H9 (cell line): ENCODE results near the gene POLN. TPM values are rescaled to one million over a fixed set of nuclear protein-coding genes. Genes with fewer than 3 reads are reported as not detected.
A peak's percentile ranks its signal among the peaks of the same experiment; 100 is the strongest.

Experiments
- DNase-seq: peaks from one replicate; pipeline ENCODE4 v3.0.0-alpha.2; 2017
- H2AFZ ChIP-seq: one replicate; pipeline ENCODE4 v1.6.1; 2013; ENCODE audit warnings: mild to moderate bottlenecking, low read length, control low read depth, moderate library complexity
- H2AK5ac ChIP-seq: 2 replicates; pipeline ENCODE4 v1.6.1; 2013; ENCODE audit warnings: low read length, control low read depth, mixed read lengths; ENCODE audit not compliant: insufficient read length
- H2BK120ac ChIP-seq: one replicate; pipeline ENCODE4 v1.6.1; 2013; ENCODE audit warnings: low read depth, mild to moderate bottlenecking, low read length, control low read depth, inconsistent platforms; ENCODE audit not compliant: poor library complexity, severe bottlenecking
- H2BK12ac ChIP-seq: 2 replicates; pipeline ENCODE4 v1.6.1; 2013; ENCODE audit warnings: low read length, control low read depth, mixed read lengths, low read depth; ENCODE audit not compliant: insufficient read length
- H2BK15ac ChIP-seq: 2 replicates; pipeline ENCODE4 v1.6.1; 2013; ENCODE audit warnings: low read depth, low read length, control low read depth
- H2BK20ac ChIP-seq: one replicate; pipeline ENCODE4 v1.6.1; 2013; ENCODE audit warnings: low read depth, mild to moderate bottlenecking, low read length, control low read depth, inconsistent platforms; ENCODE audit not compliant: poor library complexity, severe bottlenecking
- H2BK5ac ChIP-seq: 2 replicates; pipeline ENCODE4 v1.6.1; 2013; ENCODE audit warnings: low read length, control low read depth, mixed read lengths; ENCODE audit not compliant: insufficient read length
- H3K14ac ChIP-seq: 2 replicates; pipeline ENCODE4 v1.6.1; 2013; ENCODE audit warnings: low read length, control low read depth; ENCODE audit not compliant: insufficient read depth
- H3K18ac ChIP-seq: 2 replicates; pipeline ENCODE4 v1.6.1; 2013; ENCODE audit warnings: low read depth, mild to moderate bottlenecking, mixed read lengths, low read length, control low read depth; ENCODE audit not compliant: insufficient read length
- H3K23ac ChIP-seq: 2 replicates; pipeline ENCODE4 v1.6.1; 2013; ENCODE audit warnings: low read length, control low read depth, mixed read lengths, low read depth; ENCODE audit not compliant: insufficient read length
- H3K23me2 ChIP-seq: 2 replicates; pipeline ENCODE4 v1.6.1; 2013; ENCODE audit warnings: low read depth, mild to moderate bottlenecking, mixed read lengths, low read length, control low read depth; ENCODE audit not compliant: insufficient read length, poor library complexity, severe bottlenecking
- H3K27ac ChIP-seq: 2 replicates; pipeline ENCODE4 v1.5.1; 2013; ENCODE audit warnings: low read length, control low read depth, mixed read lengths, low read depth; ENCODE audit not compliant: insufficient read length
- H3K27me3 ChIP-seq: 2 replicates; pipeline ENCODE4 v1.6.1; 2013; ENCODE audit warnings: low read length, control low read depth, inconsistent platforms; ENCODE audit not compliant: insufficient read depth
- H3K4ac ChIP-seq: 2 replicates; pipeline ENCODE4 v1.6.1; 2013; ENCODE audit warnings: low read depth, mild to moderate bottlenecking, control low read depth, inconsistent platforms, low read length, moderate library complexity
- H3K4me1 ChIP-seq: 2 replicates; pipeline ENCODE4 v1.6.1; 2013; ENCODE audit warnings: low read length, control low read depth, inconsistent platforms; ENCODE audit not compliant: insufficient read depth
- H3K4me2 ChIP-seq: 2 replicates; pipeline ENCODE4 v1.6.1; 2013; ENCODE audit warnings: low read length, control low read depth, mixed read lengths; ENCODE audit not compliant: insufficient read length, insufficient read depth
- H3K56ac ChIP-seq: 2 replicates; pipeline ENCODE4 v1.6.1; 2013; ENCODE audit warnings: low read depth, mild to moderate bottlenecking, mixed read lengths, low read length, control low read depth; ENCODE audit not compliant: insufficient read length
- H3K79me1 ChIP-seq: 2 replicates; pipeline ENCODE4 v1.6.1; 2013; ENCODE audit warnings: low read depth, mild to moderate bottlenecking, moderate library complexity, low read length, control low read depth, inconsistent platforms; ENCODE audit not compliant: insufficient read depth, poor library complexity, severe bottlenecking
- H3K79me2 ChIP-seq: 2 replicates; pipeline ENCODE4 v1.6.1; 2013; ENCODE audit warnings: low read length, control low read depth, inconsistent platforms; ENCODE audit not compliant: insufficient read depth
- H3K9ac ChIP-seq: 2 replicates; pipeline ENCODE4 v1.6.1; 2013; ENCODE audit warnings: low read length, control low read depth, mixed read lengths; ENCODE audit not compliant: insufficient read length; ENCODE audit errors: extremely low read depth
- H3K9me3 ChIP-seq: one replicate; pipeline ENCODE4 v1.6.1; 2013; ENCODE audit warnings: low read depth, low read length, inconsistent platforms; ENCODE audit not compliant: control insufficient read depth
- H3T11ph ChIP-seq: one replicate; pipeline ENCODE4 v1.6.1; 2013; ENCODE audit warnings: mild to moderate bottlenecking, low read length, control low read depth, inconsistent platforms
- H4K20me1 ChIP-seq: one replicate; pipeline ENCODE4 v1.6.1; 2013; ENCODE audit not compliant: control insufficient read depth, insufficient read length, insufficient read depth
- H4K5ac ChIP-seq: 2 replicates; pipeline ENCODE4 v1.6.1; 2013; ENCODE audit warnings: low read depth, mild to moderate bottlenecking, mixed read lengths, low read length, control low read depth; ENCODE audit not compliant: insufficient read length
- H4K8ac ChIP-seq: replicated peaks from 2 replicates; pipeline ENCODE4 v1.6.1; 2013; ENCODE audit warnings: low read length, control low read depth, mixed read lengths, low read depth; ENCODE audit not compliant: insufficient read length
- H4K91ac ChIP-seq: 2 replicates; pipeline ENCODE4 v1.6.1; 2013; ENCODE audit warnings: low read depth, mild to moderate bottlenecking, moderate library complexity, mixed read lengths, low read length, control low read depth; ENCODE audit not compliant: insufficient read length
- H3K27ac Mint-ChIP-seq, 3 experiments: 2 replicates in 2 of 3; 3 replicates in 1 of 3; pipeline ENCODE4 v1.8.0; 2020 to 2021; ENCODE audit warnings: mixed read lengths in 3 of 3, mild to moderate bottlenecking in 1 of 3, moderate library complexity in 1 of 3
- H3K27me3 Mint-ChIP-seq: 2 replicates; pipeline ENCODE4 v1.8.0; 2021; ENCODE audit warnings: low read depth, mild to moderate bottlenecking, moderate library complexity, mixed read lengths
- H3K36me3 Mint-ChIP-seq, 3 experiments: 2 replicates in 2 of 3; 3 replicates in 1 of 3; pipeline ENCODE4 v1.8.0; 2020 to 2021; ENCODE audit warnings: low read depth in 3 of 3, mixed read lengths in 3 of 3; ENCODE audit not compliant: insufficient read depth in 1 of 3
- H3K4me1 Mint-ChIP-seq, 2 experiments: 2 replicates each; pipeline ENCODE4 v1.8.0; 2020; ENCODE audit warnings: mixed read lengths in 2 of 2
- H3K4me3 Mint-ChIP-seq, 2 experiments: 2 replicates in 1 of 2; 3 replicates in 1 of 2; pipeline ENCODE4 v1.8.0; 2020 to 2021; ENCODE audit warnings: mild to moderate bottlenecking in 2 of 2, mixed read lengths in 2 of 2, moderate library complexity in 1 of 2
- H3K9me3 Mint-ChIP-seq, 2 experiments: 2 replicates in 1 of 2; 3 replicates in 1 of 2; pipeline ENCODE4 v1.8.0; 2020; ENCODE audit warnings: mild to moderate bottlenecking in 2 of 2, mixed read lengths in 2 of 2, moderate library complexity in 1 of 2
- CTCF ChIP-seq: fragments of 200-600 bp; sonication (generic); conservative IDR thresholded peaks from 3 replicates; pipeline ENCODE4 v1.8.0; 2021; ENCODE audit warnings: antibody characterized with exemption, mild to moderate bottlenecking
- WGBS: extraction: QIAGEN DNeasy Blood & Tissue Kit; methylation state at CpG from one replicate; pipeline ENCODE4 v1.1.7; 2013; ENCODE audit warnings: missing lambda C conversion rate, low lambda C conversion rate, mixed read lengths; ENCODE audit not compliant: insufficient read length; ENCODE audit errors: extremely low coverage; 5-methylcytosine and 5-hydroxymethylcytosine counted together
- total RNA-seq: library from RNA; stranded (reverse); gene quantifications from 2 replicates; pipeline ENCODE4 v1.2.1, GENCODE V29; 2021

Gene POLN
- total RNA-seq, 1 experiment from 2014 or later = 0.74 TPM

- H3K79me1 ChIP-seq = no peaks in the 10 kb centered on the region
- no peak overlapping the region for H2BK12ac ChIP-seq
- no peak overlapping the region for H3K27ac ChIP-seq
- H4K91ac ChIP-seq = no peak overlapping the region
- no peak overlapping the region for H2AK5ac ChIP-seq
- no peaks in the 10 kb centered on the region for H3K36me3 Mint-ChIP-seq
- H3K27ac Mint-ChIP-seq = no peak overlapping the region; a peak in 1 of 7 replicates
- H2BK20ac ChIP-seq = no peak overlapping the region
- no CpG with 5 or more reads among the region's 10 CpGs for WGBS
- no peak overlapping the region for H3K4me3 Mint-ChIP-seq
- peaks cover 0 to 3% of the 10 kb centered on the region in 2 experiments; a peak in 1 of 4 replicates for H3K4me1 Mint-ChIP-seq
- no peak overlapping the region for H3K9ac ChIP-seq
- DNase-seq = peak; percentile 22
- no peak overlapping the region for H2BK5ac ChIP-seq
- H3K9me3 ChIP-seq = no peaks in the 10 kb centered on the region
- no peak overlapping the region for H3K14ac ChIP-seq
- H4K8ac ChIP-seq = no peak overlapping the region
- no peak for TF ChIP-seq CTCF
- H2AFZ ChIP-seq = no peak overlapping the region
- no peaks in the 10 kb centered on the region for H4K20me1 ChIP-seq
- no peaks in the 10 kb centered on the region for H3K79me2 ChIP-seq
- H3K18ac ChIP-seq = no peak overlapping the region
- peaks cover 8% of the 10 kb centered on the region for H3K27me3 Mint-ChIP-seq
- H2BK120ac ChIP-seq = no peak overlapping the region
- no peak overlapping the region for H4K5ac ChIP-seq
- H3K56ac ChIP-seq = no peak overlapping the region
- H2BK15ac ChIP-seq = no peak overlapping the region
- H3K9me3 Mint-ChIP-seq = no peaks in the 10 kb centered on the region
- H3K27me3 ChIP-seq = no peaks in the 10 kb centered on the region
- H3T11ph ChIP-seq = no peak overlapping the region
- no peak overlapping the region for H3K23ac ChIP-seq
- H3K4ac ChIP-seq = no peak overlapping the region
- H3K4me1 ChIP-seq = no peaks in the 10 kb centered on the region
- no peaks in the 10 kb centered on the region for H3K23me2 ChIP-seq
- no peak overlapping the region for H3K4me2 ChIP-seq
Observed at GRCh38 chr4:2081540-2081939, 160.4 kb downstream of the POLN start.
